Measurements from ENCODE around the gene ANKRD13D. TPM values are rescaled to one million over a fixed set of nuclear protein-coding genes. Genes with fewer than 3 reads are reported as not detected.

Gene ANKRD13D
- total and polyA plus RNA-seq, 7 donors: 4.1 to 8.6 (median 7.0) TPM

GRCh38 chr11:67320691-67321090 is 31.6 kb downstream of the ANKRD13D start:
- no peak for TF ChIP-seq CTCF (IDR thresholded peaks at IDR 0.05)
- intact Hi-C loops (cut with DNase I): no loop called here

GRCh38 chr11:67321313-67321871 is 32.3 kb downstream of the ANKRD13D start:
- H3K27me3 ChIP-seq (ENCODE audit: insufficient read depth in 3 of 3, low read length in 2 of 3): no peaks in the 10 kb centered on the region
- ATAC-seq: no peak
- intact Hi-C loops (cut with DNase I): no loop called here
- peaks cover 0 to 24% of the 10 kb centered on the region in 2 donors for H3K36me3 ChIP-seq (ENCODE audit: insufficient read depth in 1 of 2, low read depth in 1 of 2)
- DNase-seq: no peak
- H3K9me3 ChIP-seq: no peaks in the 10 kb centered on the region
- no peak overlapping the region for H3K27ac ChIP-seq
- peaks cover 16% of the 10 kb centered on the region for H3K4me1 ChIP-seq
- no peak overlapping the region for H3K4me3 ChIP-seq
- no peak for TF ChIP-seq CTCF (IDR thresholded peaks at IDR 0.05)
- 70 to 77% (median 76%) methylated on average over 6 of the region's 6 CpGs for WGBS, 3 donors

More at GRCh38 chr11:67320691-67321090, 31.6 kb downstream of the ANKRD13D start:
- H3K27me3 ChIP-seq (ENCODE audit: insufficient read depth in 3 of 3, low read length in 2 of 3): no peaks in the 10 kb centered on the region
- H3K4me1 ChIP-seq: peaks cover 16% of the 10 kb centered on the region
- ATAC-seq: no peak
- 73 to 83% (median 77%) methylated on average over 2 of the region's 2 CpGs for WGBS, 3 donors
- H3K4me3 ChIP-seq: no peak overlapping the region
- peaks cover 0 to 21% of the 10 kb centered on the region in 2 donors for H3K36me3 ChIP-seq (ENCODE audit: insufficient read depth in 1 of 2, low read depth in 1 of 2)
- no peak overlapping the region for H3K27ac ChIP-seq
- no peaks in the 10 kb centered on the region for H3K9me3 ChIP-seq
- DNase-seq: no peak

- Histone ChIP-seq H3K4me3 (no peak overlapping the region), H3K4me1 (peaks cover 16% of the 10 kb centered on the region), H3K36me3 (ENCODE audit: insufficient read depth in 1 of 2, low read depth in 1 of 2) (peaks cover 0 to 24% of the 10 kb centered on the region in 2 donors), H3K27me3 (ENCODE audit: insufficient read depth in 3 of 3, low read length in 2 of 3) (no peaks in the 10 kb centered on the region), H3K9me3 (no peaks in the 10 kb centered on the region), H3K27ac (no peak overlapping the region)
- no peak for DNase-seq
- no peak for ATAC-seq
- 93 to 94% (median 93%) methylated on average over 3 of the region's 3 CpGs for WGBS, 3 donors
- TF ChIP-seq CTCF (IDR thresholded peaks at IDR 0.05): no peak
- intact Hi-C loops (cut with DNase I): no loop called here
Observed at GRCh38 chr11:67322049-67322448, 32.9 kb downstream of the ANKRD13D start.

- H3K4me3 ChIP-seq: no peak overlapping the region
- peaks cover 0 to 24% of the 10 kb centered on the region in 2 donors for H3K36me3 ChIP-seq (ENCODE audit: insufficient read depth in 1 of 2, low read depth in 1 of 2)
- no peak overlapping the region for H3K27ac ChIP-seq
- intact Hi-C loops (cut with DNase I): no loop called here
- no peak for TF ChIP-seq CTCF (IDR thresholded peaks at IDR 0.05)
- no peaks in the 10 kb centered on the region for H3K27me3 ChIP-seq (ENCODE audit: insufficient read depth in 3 of 3, low read length in 2 of 3)
- ATAC-seq: no peak
- DNase-seq: no peak
- no peaks in the 10 kb centered on the region for H3K9me3 ChIP-seq
- peaks cover 13% of the 10 kb centered on the region for H3K4me1 ChIP-seq
- WGBS, 3 donors: 89 to 90% (median 89%) methylated on average over 7 of the region's 7 CpGs
Observed at GRCh38 chr11:67323526-67323925, 34.4 kb downstream of the ANKRD13D start.
